HL-60 (cell line): ENCODE measurements around the gene EML2.

Experiments
- DNase-seq, 2 experiments: peaks; one replicate each; pipeline ENCODE4 v3.0.0-alpha.2; 2010 to 2020; ENCODE audit warnings: low read depth in 1 of 2, low spot score in 1 of 2
- H3K27ac ChIP-seq: fragments of 250-450 bp; sonication (Bioruptor Pico); replicated peaks from 2 replicates; pipeline ENCODE4 v1.5.1; 2020; ENCODE audit warnings: mild to moderate bottlenecking, moderate library complexity
- H3K27me3 ChIP-seq: fragments of 250-450 bp; sonication (Bioruptor Pico); 2 replicates; pipeline ENCODE4 v1.5.1; 2021; ENCODE audit warnings: mild to moderate bottlenecking, moderate library complexity; ENCODE audit not compliant: insufficient read depth, poor library complexity, severe bottlenecking
- H3K4me3 ChIP-seq: replicated peaks from 2 replicates; pipeline ENCODE4 v1.5.1; 2011; ENCODE audit warnings: mild to moderate bottlenecking, control low read depth, low read length; ENCODE audit not compliant: insufficient read depth
- GABPA ChIP-seq: IDR thresholded peaks from 2 replicates; pipeline ENCODE4 v1.6.1; 2012; ENCODE audit warnings: low read depth
- POLR2AphosphoS5 ChIP-seq: IDR thresholded peaks from 2 replicates; pipeline ENCODE4 v1.6.1; 2012; ENCODE audit warnings: low read depth
- SPI1 ChIP-seq: IDR thresholded peaks from 2 replicates; pipeline ENCODE4 v1.6.1; 2012; ENCODE audit warnings: low read depth, mild to moderate bottlenecking, borderline replicate concordance
- TF ChIP-seq, protein P1 (sequence below): IDR thresholded peaks from one replicate; pipeline ENCODE4 v1.5.1; 2011; ENCODE audit warnings: low read length, control low read depth, inconsistent platforms; ENCODE audit not compliant: insufficient read depth
- TF ChIP-seq, protein P2 (sequence below): IDR thresholded peaks from 2 replicates; pipeline ENCODE4 v1.6.1; 2012; ENCODE audit warnings: low read depth; ENCODE audit not compliant: insufficient replicate concordance

EML2 gene

DNA sequence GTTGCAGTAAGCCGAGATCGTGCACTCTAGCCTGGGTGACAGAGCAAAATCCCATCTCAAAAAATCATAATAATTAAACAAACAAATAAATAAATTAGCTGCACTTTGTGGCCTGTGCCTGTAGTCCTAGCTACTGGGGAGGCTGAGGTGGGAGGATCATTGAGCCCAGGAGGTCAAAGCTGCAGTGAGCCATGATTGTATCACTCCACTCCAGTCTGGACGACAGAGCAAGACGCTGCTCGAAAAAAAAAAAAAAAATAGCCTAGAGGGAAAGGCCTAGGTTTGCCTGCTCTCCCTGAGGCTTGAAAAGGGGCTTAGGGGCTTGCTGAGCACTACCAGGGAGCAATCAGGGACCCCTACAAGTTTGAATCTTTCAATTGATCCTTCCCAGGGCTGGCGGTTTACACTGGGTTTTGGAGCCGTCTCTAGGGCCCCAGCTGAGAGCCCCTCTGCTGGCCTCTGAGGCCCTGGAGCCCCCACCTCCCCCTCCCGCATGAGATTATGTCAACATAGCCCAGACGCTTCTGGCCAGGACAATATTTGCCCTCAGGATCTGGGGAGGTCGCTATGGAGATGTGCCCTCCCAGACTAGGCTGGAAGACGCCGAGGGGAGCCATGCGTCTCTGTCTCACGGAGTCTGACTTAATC lies 18.4 kb upstream of the EML2 start:
- TF ChIP-seq POLR2AphosphoS5 (no peak), GABPA (no peak), SPI1 (no peak)
- TF ChIP-seq, protein P1, sequence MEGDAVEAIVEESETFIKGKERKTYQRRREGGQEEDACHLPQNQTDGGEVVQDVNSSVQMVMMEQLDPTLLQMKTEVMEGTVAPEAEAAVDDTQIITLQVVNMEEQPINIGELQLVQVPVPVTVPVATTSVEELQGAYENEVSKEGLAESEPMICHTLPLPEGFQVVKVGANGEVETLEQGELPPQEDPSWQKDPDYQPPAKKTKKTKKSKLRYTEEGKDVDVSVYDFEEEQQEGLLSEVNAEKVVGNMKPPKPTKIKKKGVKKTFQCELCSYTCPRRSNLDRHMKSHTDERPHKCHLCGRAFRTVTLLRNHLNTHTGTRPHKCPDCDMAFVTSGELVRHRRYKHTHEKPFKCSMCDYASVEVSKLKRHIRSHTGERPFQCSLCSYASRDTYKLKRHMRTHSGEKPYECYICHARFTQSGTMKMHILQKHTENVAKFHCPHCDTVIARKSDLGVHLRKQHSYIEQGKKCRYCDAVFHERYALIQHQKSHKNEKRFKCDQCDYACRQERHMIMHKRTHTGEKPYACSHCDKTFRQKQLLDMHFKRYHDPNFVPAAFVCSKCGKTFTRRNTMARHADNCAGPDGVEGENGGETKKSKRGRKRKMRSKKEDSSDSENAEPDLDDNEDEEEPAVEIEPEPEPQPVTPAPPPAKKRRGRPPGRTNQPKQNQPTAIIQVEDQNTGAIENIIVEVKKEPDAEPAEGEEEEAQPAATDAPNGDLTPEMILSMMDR, result no peak
- TF ChIP-seq, protein P2, sequence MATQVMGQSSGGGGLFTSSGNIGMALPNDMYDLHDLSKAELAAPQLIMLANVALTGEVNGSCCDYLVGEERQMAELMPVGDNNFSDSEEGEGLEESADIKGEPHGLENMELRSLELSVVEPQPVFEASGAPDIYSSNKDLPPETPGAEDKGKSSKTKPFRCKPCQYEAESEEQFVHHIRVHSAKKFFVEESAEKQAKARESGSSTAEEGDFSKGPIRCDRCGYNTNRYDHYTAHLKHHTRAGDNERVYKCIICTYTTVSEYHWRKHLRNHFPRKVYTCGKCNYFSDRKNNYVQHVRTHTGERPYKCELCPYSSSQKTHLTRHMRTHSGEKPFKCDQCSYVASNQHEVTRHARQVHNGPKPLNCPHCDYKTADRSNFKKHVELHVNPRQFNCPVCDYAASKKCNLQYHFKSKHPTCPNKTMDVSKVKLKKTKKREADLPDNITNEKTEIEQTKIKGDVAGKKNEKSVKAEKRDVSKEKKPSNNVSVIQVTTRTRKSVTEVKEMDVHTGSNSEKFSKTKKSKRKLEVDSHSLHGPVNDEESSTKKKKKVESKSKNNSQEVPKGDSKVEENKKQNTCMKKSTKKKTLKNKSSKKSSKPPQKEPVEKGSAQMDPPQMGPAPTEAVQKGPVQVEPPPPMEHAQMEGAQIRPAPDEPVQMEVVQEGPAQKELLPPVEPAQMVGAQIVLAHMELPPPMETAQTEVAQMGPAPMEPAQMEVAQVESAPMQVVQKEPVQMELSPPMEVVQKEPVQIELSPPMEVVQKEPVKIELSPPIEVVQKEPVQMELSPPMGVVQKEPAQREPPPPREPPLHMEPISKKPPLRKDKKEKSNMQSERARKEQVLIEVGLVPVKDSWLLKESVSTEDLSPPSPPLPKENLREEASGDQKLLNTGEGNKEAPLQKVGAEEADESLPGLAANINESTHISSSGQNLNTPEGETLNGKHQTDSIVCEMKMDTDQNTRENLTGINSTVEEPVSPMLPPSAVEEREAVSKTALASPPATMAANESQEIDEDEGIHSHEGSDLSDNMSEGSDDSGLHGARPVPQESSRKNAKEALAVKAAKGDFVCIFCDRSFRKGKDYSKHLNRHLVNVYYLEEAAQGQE, result no peak
- no peaks in the 10 kb centered on the region for H3K27me3 ChIP-seq
- DNase-seq, result no peak

DNA sequence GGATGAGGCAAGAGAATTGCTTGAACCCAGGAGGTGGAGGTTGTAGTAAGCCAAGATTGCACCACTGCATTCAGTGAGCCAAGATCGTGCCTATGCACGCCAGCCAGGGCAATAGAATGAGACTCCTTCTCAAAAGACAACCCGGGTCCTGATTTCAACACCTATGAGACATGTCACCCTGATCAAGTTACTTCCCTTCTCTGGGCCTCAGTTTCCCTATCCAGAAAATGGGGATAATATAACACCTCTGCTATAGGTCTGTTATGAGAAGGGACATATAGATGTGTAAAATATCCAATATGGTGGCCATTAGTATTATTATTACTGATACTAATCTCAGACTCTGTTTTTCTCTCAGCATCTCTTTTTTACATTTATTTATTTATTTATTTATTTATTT lies 15.9 kb upstream of the EML2 start:
- TF ChIP-seq, protein P2, result no peak
- TF ChIP-seq POLR2AphosphoS5 (no peak), GABPA (no peak), SPI1 (no peak)
- TF ChIP-seq, protein P1, result no peak
- no peaks in the 10 kb centered on the region for H3K27me3 ChIP-seq
- no peak for DNase-seq
- no peak overlapping the region for H3K4me3 ChIP-seq
- no peak overlapping the region for H3K27ac ChIP-seq

More for the DNA sequence above, 18.4 kb upstream of the EML2 start:
- no peak overlapping the region for H3K27ac ChIP-seq
- no peak overlapping the region for H3K4me3 ChIP-seq

DNA sequence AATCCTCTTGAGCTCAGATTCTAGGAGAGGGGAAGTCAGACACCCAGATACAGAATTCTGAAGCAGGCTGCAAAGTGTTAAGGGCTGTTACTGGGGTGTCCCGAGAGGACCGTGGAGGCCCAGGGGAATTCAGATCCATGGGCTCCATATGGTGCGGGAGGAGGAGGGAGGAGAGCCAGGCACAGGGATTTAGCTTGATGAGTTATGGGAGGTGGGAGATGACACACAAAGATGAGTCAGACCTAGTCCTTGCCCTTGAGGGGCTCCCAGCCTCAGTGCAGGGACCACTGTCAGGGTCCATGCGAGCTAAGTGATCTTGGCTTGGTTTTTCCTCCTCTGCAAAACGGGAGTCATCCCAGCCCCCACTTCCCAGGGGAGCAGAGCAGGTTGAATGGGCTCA lies 14.4 kb upstream of the EML2 start:
- H3K27ac ChIP-seq, result no peak overlapping the region
- TF ChIP-seq SPI1, result no peak
- no peak for TF ChIP-seq GABPA
- TF ChIP-seq, protein P2, result no peak
- TF ChIP-seq POLR2AphosphoS5, result no peak
- TF ChIP-seq, protein P1, result no peak
- no peaks in the 10 kb centered on the region for H3K27me3 ChIP-seq
- no peak for DNase-seq
- H3K4me3 ChIP-seq, result no peak overlapping the region
